ENCODE results near the gene TMEM271.
A peak's percentile ranks its signal among the peaks of the same experiment; 100 is the strongest.

Gene TMEM271

DNA sequence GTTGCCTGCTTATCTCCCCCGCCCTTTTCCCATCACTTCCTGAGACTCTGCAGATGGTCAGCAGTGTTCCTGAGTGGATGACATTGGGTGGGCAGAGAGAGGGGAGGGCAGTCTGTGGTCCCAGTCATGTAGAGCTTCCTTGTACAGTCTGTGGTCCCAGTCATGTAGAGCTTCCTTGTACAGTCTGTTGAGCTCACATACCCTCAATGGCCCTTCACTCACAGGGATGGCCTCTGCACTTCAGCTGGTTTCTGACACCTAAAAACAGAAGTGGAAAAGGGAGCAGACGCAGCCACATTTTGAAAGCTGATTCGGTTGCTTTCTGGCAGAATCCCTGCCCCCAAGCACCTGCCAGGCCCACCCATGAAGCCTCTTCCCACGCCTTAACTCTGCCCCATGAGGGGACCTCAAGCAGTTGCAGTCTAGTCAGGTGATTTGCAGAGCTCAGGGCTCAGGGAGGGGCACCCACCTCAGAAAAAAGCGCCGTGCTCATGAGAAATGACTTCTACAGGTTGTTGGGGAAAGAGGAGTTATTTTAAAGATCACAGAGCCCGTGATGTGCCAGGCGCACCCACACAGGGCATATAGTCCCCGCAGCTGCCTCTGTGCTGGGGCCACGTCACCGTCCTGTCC lies 3.6 kb upstream of the TMEM271 start:
- DNase-seq: no peak

- DNase-seq: no peak
Measured at GRCh38 chr4:578451-579443, 2.7 kb upstream of the TMEM271 start.

GRCh38 chr4:577499-578450 lies 1.7 kb upstream of the TMEM271 start:
- DNase-seq: peak; percentile 36

DNA sequence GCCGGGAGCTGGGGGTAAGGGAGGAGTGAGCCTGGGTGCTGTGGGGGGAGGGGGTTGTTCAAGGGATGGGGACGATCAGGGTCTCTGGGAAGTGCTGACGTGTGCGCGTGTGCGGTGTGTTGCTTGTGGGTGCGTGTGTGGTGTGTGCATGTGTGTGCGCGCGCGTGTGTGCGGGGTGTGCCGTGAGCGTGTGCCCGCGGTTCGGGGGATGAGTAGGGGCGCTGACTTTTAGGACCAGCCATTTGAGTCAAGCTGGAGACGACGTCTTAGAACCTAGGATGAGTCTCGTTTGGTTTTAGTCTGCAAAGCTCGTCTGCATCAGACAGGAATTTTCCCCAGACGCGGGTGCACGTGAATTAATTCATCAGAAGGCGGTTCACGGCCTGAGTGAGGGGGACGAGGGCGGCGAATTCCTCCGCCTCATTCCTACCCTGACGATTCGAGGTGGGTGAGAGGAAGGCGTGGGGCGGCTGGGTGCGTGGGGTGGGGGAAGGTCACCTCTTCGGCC lies 950 bp upstream of the TMEM271 start:
- DNase-seq: no peak

GRCh38 chr4:575281-576141 lies 584 bp downstream of the TMEM271 start:
- DNase-seq: peak; percentile 53

GRCh38 chr4:574346-575161 lies 1.5 kb downstream of the TMEM271 start:
- DNase-seq: no peak

DNA sequence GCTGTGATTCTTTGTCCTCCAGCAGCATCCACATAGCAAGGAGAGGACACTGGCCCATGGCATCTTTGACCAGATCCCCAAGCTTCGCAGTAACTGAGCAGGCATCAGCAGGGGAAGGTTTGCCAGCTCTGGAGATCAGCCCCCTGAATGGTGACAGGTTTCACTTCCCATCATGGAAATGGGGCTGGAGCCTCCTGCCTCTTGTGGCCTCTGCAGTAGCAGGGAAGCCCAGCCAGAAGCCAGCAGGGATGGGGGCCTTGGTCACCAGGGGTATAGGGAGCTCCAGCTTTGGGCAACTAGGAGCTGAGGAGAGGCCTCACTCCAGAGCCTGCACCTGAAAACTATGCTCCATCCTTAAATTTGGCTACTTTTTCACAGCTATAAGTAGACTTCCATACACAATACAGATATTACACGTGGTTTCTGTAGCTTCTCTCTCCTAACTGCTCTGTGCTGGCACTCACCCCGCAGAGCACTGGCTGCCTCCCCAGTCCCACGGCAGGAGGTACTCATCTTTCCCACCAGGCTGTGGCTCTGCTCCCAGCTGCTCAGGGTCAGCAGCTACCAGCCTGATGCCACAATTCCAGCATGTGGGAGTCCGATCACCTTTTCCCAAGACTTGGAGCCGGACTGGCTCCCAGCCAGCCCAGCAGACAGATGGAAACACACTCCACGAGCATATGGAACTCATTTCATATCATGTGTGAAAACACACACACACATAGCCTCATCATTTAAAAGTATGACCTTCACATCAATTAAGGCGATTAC lies 2.8 kb downstream of the TMEM271 start:
- no peak for DNase-seq

DNA sequence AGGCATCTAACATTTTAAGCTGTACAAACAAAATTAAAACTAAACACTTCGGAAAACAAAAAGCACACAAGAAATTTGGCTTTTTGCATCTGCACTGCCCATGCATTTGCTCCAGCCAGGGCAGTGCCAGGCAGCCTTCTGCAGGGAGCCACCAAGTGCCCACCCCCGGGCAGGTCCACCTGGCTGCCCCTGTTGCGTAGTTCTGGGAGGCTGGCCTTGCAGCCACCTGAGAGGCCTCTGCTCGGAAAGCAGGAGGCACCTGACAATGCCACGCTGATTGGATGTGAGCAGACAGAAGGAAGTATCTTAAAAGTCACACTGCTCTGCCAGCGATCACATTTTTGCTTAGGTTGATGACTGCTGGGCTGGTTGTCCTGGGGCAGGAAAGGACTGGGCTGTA lies 3.5 kb downstream of the TMEM271 start:
- DNase-seq: no peak

DNA sequence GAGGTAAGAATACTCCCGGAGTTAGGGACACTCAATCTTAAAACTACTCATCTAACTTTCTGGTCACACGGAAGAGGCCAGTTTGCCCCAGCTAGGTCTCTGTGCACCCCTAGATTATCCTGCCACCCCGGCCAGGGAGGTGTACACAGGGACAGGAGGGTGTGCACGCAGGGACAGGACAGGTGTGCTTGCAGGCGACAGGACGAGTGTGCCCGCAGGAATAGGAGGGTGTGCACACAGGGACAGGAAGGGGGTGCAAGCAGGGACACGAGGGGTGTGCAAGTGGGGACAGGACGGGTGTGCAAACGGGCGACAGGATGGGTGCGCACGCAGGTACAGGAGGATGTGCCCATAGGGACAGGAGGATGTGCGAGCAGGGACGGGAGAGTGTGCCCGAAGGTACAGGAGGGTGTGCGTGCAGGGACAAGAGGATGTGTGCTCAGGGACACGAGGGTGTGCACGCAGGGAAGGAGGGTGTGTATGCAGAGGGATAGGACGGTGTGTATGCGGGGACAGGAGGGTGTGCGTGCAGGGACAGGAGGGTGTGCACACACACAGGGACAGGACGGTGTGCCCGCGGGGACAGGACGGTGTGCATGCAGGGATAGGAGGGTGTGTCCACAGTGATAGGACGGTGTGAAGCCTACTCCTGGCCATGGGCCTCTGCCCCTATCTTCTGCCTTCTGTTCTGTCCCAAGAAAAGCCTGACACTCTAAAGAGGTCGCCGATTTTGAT lies 4.1 kb downstream of the TMEM271 start:
- no peak for DNase-seq

GRCh38 chr4:570754-571153 lies 5.3 kb downstream of the TMEM271 start:
- no peak for DNase-seq

DNA sequence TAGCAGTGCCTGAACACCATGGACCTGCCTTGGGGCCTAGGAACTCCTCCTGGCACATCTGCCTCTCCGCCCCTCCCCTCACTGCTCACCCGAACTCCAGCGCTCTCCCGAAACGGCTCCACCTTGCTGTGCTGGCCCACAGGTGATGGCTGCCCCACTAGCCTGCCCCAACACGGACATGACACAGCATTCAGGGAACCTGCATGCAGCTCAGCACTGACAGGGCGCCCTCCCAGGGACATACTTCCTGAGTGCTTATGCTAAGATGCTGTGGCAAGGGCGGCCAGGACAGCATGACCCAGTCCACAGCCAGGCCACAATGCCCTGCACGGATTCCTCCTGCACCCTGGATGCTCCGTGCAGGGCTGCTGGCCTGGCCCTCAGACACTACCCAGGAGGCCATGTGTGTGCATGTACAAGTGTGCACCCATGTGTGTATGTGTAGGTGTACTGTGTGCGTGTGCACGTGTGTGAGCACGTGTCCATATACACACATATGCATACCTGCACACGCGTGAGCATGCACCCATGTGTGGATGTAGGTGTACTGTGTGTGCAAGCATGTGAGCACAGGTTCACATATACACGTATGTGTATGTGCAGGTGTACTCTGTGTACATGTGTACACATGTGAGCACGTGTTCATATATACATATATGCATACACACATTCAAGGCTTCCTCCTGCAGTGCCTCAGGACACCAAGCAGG lies 6.0 kb downstream of the TMEM271 start:
- DNase-seq: no peak

- no peak for DNase-seq
Measured at GRCh38 chr4:568962-569361, 7.1 kb downstream of the TMEM271 start.

- DNase-seq: no peak
Measured at GRCh38 chr4:568351-568652, 7.8 kb downstream of the TMEM271 start.

DNA sequence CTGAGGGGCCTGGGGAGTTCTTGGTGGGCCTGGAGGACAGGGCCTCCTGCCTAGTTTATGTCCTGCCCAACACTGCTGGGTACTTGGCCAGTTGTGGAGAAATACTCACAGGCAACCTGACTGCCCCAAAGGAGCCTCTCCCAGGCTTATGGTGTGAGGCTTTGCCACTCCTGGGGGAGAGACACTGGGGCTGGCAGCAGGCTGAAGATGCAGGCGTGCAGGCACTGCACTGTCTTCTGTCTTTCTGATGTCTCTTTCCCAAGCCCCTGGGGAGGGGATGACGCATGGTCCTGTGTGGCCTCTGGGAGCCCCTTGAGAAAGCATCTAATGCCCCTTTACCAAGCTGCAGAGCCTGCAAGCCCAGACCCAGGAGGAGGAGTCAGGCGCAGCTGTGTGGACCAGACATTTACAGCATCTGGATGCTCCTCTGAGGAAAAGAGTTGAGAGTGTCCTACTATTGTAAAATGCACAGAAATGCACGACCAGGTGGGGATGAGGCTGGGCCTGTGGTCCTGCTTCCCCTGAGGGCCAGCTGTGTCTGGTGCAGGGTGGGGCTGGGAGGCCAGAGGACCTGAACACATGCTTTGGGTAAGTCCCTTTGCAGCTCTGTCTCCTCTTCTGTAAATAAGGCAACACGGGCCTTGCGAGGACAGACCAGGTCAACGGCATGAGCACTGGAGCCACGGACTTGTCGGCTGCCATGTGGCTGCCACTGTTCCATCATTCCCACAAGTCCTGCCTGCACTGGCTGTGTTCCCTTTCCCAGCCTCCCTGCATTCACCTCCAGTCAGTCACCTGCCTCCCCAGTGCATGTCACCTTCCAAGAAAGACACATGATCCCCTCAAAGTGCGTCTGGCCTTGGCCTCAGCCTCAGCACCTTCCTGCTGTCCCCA lies 8.4 kb downstream of the TMEM271 start:
- no peak for DNase-seq

GRCh38 chr4:566508-567295 lies 9.4 kb downstream of the TMEM271 start:
- no peak for DNase-seq

- DNase-seq: no peak
Measured at GRCh38 chr4:566035-566434, 10.1 kb downstream of the TMEM271 start.
